ENCODE measurements around the gene UPK3A.

The UPK3A gene

DNA sequence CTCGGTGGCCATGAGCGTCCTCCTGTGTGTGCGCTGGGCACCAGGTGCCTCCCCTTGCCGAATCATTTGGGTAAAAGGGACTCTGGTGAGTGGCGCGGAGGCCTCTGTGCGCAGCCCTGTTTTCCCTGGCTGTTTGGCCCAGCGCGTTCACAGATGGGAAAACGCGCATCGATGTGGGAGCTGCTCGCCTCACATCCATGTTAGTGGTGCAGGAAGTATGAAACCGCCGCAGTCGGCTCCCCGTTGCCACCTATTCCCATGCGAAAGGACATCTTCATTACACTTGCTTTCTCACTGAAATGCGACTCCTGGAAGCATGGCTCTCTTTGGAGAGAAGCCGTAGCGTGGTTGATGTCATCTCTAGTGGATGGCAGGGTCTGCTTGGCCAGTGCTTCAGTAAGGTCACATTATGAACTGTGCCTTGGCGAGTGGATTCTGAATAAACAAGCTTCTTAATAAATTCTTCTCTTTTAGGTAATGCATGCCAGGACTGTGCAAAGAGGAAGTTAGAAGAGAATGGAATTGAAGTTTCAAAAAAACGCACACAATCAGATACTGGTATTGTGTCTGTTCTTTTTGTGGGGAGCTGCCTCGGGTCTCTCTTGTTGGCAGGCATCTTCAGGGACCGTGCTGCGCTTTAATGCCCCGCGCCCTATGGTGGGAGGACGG is 51.2 kb downstream of the UPK3A start:
- in situ Hi-C loops (cut with HindIII; ENCODE audit: low pct_ligation_motif_present, low sequenced_read_pairs) = no loop called here
- no peaks in the 10 kb centered on the region for H3K27me3 ChIP-seq (replicated peaks)
- H3K4me3 ChIP-seq (ENCODE audit: low read depth, low read length) = no peak overlapping the region
- peaks cover 17% of the 10 kb centered on the region for H3K36me3 ChIP-seq (replicated peaks)
- no peak overlapping the region for H3K27ac ChIP-seq
- TF ChIP-seq, protein P1, sequence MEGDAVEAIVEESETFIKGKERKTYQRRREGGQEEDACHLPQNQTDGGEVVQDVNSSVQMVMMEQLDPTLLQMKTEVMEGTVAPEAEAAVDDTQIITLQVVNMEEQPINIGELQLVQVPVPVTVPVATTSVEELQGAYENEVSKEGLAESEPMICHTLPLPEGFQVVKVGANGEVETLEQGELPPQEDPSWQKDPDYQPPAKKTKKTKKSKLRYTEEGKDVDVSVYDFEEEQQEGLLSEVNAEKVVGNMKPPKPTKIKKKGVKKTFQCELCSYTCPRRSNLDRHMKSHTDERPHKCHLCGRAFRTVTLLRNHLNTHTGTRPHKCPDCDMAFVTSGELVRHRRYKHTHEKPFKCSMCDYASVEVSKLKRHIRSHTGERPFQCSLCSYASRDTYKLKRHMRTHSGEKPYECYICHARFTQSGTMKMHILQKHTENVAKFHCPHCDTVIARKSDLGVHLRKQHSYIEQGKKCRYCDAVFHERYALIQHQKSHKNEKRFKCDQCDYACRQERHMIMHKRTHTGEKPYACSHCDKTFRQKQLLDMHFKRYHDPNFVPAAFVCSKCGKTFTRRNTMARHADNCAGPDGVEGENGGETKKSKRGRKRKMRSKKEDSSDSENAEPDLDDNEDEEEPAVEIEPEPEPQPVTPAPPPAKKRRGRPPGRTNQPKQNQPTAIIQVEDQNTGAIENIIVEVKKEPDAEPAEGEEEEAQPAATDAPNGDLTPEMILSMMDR (IDR thresholded peaks at IDR 0.05; ENCODE audit: low read depth, low read length, missing control alignments) = no peak
- no peak for DNase-seq

DNA sequence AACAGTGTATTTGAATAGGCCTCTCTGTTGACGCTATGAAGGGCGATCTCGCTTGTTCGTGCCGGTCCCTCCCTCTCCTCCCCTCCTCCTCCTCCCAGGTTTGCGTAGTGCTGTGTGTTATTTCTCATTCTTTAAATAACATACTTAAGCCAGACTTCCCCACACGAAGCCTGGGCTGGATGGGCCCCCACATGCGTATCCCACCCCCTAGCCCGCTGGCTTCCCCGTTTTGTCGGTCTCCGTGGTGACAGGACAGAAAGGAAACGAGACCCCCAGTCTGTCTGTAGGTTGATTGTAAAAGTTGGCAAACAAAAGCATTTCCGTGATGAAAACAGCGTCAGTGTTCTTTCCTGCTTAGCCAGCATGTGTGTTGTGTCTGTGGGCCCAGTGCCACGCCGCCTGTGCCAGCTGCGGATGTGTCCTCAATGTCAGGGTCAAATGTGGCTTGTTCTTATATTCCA is 52.3 kb downstream of the UPK3A start:
- in situ Hi-C loops (cut with HindIII; ENCODE audit: low pct_ligation_motif_present, low sequenced_read_pairs) = no loop called here
- Histone ChIP-seq H3K4me3 (ENCODE audit: low read depth, low read length) (no peak overlapping the region), H3K27me3 (replicated peaks) (no peaks in the 10 kb centered on the region), H3K27ac (no peak overlapping the region), H3K36me3 (replicated peaks) (peaks cover 16% of the 10 kb centered on the region)
- no peak for DNase-seq
- TF ChIP-seq, protein P1 (IDR thresholded peaks at IDR 0.05; ENCODE audit: low read depth, low read length, missing control alignments) = no peak

DNA sequence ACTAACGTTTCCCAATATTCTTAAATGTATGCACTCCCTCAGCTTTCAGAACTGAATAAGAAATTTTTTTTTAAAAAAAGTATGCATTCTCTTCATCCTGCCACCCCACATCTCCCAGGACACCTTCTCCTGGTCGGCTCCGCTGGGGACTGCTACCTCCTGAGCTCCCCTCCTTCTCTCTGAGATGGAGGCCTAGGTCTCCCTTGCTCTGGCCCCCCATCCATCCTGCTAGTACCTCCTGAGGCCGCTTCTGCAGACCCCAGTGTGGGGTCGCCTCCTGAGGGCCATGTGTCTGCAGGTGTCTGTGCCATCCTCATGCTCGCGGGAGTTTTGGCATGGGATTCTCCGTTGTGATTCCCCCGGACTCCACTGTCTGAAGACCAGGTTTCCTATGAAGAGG is 52.8 kb downstream of the UPK3A start:
- TF ChIP-seq, protein P1 (IDR thresholded peaks at IDR 0.05; ENCODE audit: low read depth, low read length, missing control alignments) = no peak
- Histone ChIP-seq H3K36me3 (replicated peaks) (peaks cover 13% of the 10 kb centered on the region), H3K27ac (no peak overlapping the region), H3K27me3 (replicated peaks) (no peaks in the 10 kb centered on the region), H3K4me3 (ENCODE audit: low read depth, low read length) (no peak overlapping the region)
- in situ Hi-C loops (cut with HindIII; ENCODE audit: low pct_ligation_motif_present, low sequenced_read_pairs) = no loop called here
- DNase-seq = no peak

DNA sequence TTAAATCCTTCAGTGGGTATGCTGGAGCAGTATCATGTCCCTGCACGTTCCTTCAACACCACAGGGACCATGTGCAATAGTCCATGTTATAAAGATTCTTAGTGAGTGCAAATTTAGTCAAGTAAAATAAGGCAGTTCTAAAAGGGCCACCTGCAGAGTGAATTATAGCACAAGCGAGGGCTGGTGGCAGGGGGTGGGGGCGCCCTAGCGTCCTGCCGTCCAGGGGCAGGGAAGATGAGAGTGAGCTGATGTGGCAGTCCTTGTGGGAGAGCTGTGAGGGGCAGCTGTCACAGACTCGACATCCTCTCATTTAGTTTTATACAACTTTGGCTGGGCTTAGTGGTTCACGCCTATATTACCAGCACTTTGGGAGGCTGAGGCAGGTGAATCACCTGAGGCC is 54.0 kb downstream of the UPK3A start:
- H3K27me3 ChIP-seq (replicated peaks) = no peaks in the 10 kb centered on the region
- DNase-seq = no peak
- H3K4me3 ChIP-seq (ENCODE audit: low read depth, low read length) = no peak overlapping the region
- TF ChIP-seq, protein P1 (IDR thresholded peaks at IDR 0.05; ENCODE audit: low read depth, low read length, missing control alignments) = no peak
- in situ Hi-C loops (cut with HindIII; ENCODE audit: low pct_ligation_motif_present, low sequenced_read_pairs) = no loop called here
- H3K27ac ChIP-seq = no peak overlapping the region
- peaks cover 11% of the 10 kb centered on the region for H3K36me3 ChIP-seq (replicated peaks)

DNA sequence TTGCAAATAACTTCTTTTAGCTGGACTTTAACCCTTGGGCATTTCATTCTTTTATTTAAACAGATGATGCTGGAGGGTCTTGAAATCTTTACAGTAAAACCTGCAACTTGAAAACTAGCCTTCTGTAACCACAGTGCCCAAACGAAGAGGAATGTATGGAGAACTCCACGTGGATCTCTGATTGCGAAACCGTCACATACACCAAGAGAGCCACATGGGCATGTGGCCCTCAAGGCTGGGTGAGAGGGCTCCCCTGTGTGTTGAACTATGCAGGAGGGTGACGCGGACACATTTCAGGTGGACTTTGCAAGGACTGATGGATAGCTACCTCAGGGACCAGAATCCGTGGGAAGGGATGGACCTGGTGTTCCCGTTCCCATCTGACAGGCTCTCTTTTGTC is 55.6 kb downstream of the UPK3A start:
- H3K27me3 ChIP-seq (replicated peaks) = no peaks in the 10 kb centered on the region
- in situ Hi-C loops (cut with HindIII; ENCODE audit: low pct_ligation_motif_present, low sequenced_read_pairs) = no loop called here
- DNase-seq = no peak
- no peak overlapping the region for H3K27ac ChIP-seq
- H3K36me3 ChIP-seq (replicated peaks) = peaks cover 11% of the 10 kb centered on the region
- H3K4me3 ChIP-seq (ENCODE audit: low read depth, low read length) = no peak overlapping the region
- TF ChIP-seq, protein P1 (IDR thresholded peaks at IDR 0.05; ENCODE audit: low read depth, low read length, missing control alignments) = no peak

DNA sequence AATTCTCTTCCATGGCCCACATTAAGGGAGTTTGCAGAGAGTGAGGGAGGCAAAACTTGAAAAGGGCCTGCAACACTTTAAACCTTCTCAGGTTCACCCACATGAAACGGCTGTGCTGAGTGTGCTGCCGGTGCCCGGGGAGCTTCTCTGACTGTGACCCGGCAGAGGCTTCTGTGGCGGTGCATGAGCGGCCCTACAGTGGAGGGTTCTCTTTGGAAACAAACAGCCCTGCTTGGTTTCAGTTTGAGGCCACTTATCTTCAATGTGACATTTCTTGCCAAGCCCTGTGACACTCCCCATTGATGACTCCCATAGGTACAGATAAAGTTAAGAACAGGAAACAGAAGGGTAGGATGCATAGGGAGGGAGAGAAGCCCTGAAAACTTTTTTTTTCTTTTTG is 56.7 kb downstream of the UPK3A start:
- TF ChIP-seq, protein P1 (IDR thresholded peaks at IDR 0.05; ENCODE audit: low read depth, low read length, missing control alignments) = no peak
- DNase-seq = no peak
- H3K36me3 ChIP-seq (replicated peaks) = peaks cover 10% of the 10 kb centered on the region
- no peaks in the 10 kb centered on the region for H3K27me3 ChIP-seq (replicated peaks)
- H3K4me3 ChIP-seq (ENCODE audit: low read depth, low read length) = no peak overlapping the region
- in situ Hi-C loops (cut with HindIII; ENCODE audit: low pct_ligation_motif_present, low sequenced_read_pairs) = no loop called here
- H3K27ac ChIP-seq = no peak overlapping the region

All from brain microvascular endothelial cell (primary cell).